ENCODE measurements around the gene RGS13.

Gene RGS13

DNA sequence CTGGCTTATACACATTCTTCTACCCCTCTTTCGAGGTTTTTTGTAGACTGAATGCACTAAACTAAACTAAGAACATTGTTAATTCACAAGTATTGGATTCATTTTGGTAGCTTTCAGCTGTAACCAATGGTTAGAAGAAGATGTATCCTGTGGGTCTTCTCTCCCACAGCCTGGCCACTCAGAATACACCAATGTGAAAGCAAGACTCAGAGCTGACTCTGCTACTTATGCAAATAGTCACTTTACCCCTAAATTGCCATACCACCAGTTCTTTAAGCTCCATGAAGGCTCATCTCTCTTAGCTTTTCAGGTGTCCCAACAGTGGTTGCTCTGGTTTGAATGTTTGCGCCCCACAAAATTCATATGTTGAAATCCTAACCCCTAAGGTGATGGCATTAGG is 60.1 kb downstream of the RGS13 start:
- ATAC-seq (no peak), DNase-seq (no peak)
- H3K27me3 Mint-ChIP-seq, result peaks cover 7% of the 10 kb centered on the region
- no peak overlapping the region for H3K4me3 Mint-ChIP-seq
- H3K4me1 Mint-ChIP-seq, result no peaks in the 10 kb centered on the region
- peaks cover 8 to 10% of the 10 kb centered on the region in 2 donors for H3K9me3 Mint-ChIP-seq
- H3K27ac Mint-ChIP-seq, result no peak overlapping the region

DNA sequence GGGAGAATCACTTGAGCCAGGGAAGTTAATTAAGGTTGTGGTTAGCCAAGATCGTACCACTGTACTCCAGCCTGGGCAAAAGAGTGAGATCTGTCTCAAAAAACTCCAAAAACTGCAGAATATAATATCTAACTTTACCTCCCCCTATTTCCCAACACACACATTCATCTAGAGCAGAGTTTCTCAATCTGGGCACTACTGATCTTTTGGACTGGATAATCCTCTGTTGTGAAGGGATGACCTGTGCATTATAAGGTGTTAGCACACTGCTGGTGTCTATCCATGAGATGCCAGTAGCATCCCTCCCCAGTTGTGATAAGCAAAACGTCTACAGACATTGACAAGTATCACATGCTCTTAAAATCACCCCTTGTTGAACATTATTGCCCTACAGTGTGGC is 61.8 kb downstream of the RGS13 start:
- no peak overlapping the region for H3K4me3 Mint-ChIP-seq
- ATAC-seq (no peak), DNase-seq (no peak)
- H3K4me1 Mint-ChIP-seq, result no peaks in the 10 kb centered on the region
- peaks cover 7% of the 10 kb centered on the region for H3K27me3 Mint-ChIP-seq
- peaks cover under 1 to 4% of the 10 kb centered on the region in 2 donors for H3K9me3 Mint-ChIP-seq
- H3K27ac Mint-ChIP-seq, result no peak overlapping the region

DNA sequence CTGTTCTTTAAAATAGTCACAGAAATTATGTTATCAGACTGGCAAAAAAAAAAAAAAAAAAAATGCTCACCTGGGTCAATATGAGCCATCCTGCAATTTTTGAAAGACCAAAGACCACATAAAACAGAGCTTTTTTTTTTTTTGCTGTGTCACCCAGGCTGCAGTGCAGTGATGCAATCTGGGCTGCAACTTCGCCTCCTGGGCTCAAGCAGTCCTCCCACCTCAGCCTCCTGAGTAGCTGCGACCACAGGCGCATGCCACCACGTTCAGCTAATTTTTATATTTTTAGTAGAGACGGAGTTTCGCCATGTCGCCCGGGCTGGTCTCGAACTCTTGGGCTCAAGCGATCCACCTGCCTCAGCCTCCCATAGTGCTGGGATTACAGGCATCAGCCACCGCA is 62.8 kb downstream of the RGS13 start:
- ATAC-seq (no peak), DNase-seq (no peak)
- Mint-ChIP-seq H3K27ac (no peak overlapping the region), H3K27me3 (peaks cover 7% of the 10 kb centered on the region), H3K9me3 (no peaks in the 10 kb centered on the region), H3K4me1 (no peaks in the 10 kb centered on the region), H3K4me3 (no peak overlapping the region)

DNA sequence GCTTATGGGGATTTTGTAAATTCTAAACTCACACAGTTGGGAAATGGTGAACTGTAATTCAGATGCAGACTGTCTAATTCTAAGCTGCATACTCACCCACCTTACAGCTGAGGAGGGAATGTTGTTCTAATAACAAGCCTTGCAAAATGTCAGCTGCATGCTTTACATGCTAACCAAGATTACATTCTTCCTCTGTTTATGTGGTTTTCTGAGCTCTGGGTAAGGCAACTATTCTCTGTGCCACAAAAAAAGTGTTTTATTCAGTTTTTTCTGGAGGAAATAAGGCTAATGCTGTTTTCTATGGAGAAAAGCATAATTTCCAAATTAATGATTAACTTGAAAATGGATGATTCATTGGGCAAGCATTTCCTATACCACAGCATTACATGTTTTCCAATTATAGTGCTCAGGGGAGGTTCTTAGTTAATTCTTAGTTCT is 64.9 kb downstream of the RGS13 start:
- H3K27me3 Mint-ChIP-seq, result no peaks in the 10 kb centered on the region
- no peaks in the 10 kb centered on the region for H3K9me3 Mint-ChIP-seq
- H3K4me3 Mint-ChIP-seq, result no peak overlapping the region
- no peaks in the 10 kb centered on the region for H3K4me1 Mint-ChIP-seq
- ATAC-seq (no peak), DNase-seq (no peak)
- H3K27ac Mint-ChIP-seq, result no peak overlapping the region

DNA sequence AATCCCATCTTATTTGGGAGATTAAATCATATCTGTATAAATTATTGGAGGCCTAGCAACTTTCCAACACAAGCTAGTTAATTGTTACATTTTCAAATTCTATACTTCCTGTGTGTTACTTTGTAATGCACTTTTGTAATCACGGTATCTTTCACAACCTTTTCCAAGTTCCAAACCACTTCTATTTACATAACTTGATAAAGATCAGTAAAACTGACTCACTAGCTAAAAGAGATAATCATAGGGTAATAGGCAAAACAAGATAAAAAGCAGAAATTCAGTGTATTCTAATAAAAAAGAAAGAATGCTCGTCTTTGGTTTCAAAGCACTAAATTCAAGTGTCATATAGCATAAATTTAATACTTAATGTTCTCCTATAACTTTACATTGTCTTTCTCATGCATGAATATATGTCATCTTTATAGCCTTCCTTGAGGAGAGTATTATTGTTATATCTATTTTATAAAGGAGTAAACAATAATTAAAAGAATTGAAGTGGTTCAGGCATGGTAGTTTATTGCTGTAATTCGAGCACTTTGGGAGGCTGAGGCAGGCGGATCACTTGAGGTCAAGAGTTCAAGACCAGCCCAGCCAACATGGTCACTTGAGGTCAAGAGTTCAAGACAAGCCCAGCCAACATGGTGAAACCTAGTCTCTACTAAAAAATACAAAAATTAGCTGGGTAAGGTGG is 66.4 kb downstream of the RGS13 start:
- H3K27ac Mint-ChIP-seq, result no peak overlapping the region
- H3K9me3 Mint-ChIP-seq, result no peaks in the 10 kb centered on the region
- H3K4me3 Mint-ChIP-seq, result no peak overlapping the region
- no peak for ATAC-seq
- DNase-seq, result no peak
- no peaks in the 10 kb centered on the region for H3K27me3 Mint-ChIP-seq
- no peaks in the 10 kb centered on the region for H3K4me1 Mint-ChIP-seq

DNA sequence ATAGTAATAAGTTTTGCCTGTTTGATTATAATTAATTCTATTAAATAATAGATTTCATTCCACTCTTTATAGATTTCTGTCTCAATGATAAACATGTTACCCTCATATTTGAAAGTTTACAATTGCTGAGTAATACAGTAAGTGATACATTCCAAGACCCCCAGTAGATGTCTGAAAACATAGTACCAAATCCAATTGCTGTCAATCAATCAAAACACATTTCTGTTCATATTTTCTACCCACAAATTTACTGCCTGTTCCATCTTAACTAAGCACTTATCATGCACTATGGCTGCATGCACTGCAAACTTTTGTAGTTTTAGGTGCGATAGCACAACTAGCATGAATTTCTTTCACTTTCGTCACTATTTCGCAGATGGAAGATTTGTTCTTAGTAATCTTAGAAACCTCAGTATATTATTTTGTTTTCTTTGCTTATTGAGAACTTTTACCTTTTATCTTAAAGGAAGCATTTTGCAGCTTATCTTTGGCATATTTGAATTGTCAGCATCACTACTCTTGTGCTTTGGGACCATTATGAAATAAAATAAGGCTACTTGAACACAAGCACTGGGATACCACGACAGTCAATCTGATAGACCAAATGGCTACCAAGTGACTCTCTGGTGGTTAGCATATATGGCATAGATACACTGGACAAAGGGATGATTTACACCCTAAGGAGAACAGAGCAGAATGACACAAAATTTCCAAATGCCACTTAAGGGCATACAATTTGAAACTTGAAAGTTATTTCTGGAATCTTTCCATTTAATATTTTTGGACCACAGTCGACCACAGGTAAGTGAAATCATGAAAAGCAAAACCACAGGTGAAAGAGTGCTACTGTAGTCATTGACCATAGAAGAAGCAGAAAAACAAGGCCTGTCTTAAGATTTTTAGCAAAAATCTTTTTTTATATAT is 67.6 kb downstream of the RGS13 start:
- Mint-ChIP-seq H3K4me1 (no peaks in the 10 kb centered on the region), H3K4me3 (no peak overlapping the region), H3K9me3 (no peaks in the 10 kb centered on the region), H3K27me3 (no peaks in the 10 kb centered on the region), H3K27ac (no peak overlapping the region)
- DNase-seq (no peak), ATAC-seq (no peak)

DNA sequence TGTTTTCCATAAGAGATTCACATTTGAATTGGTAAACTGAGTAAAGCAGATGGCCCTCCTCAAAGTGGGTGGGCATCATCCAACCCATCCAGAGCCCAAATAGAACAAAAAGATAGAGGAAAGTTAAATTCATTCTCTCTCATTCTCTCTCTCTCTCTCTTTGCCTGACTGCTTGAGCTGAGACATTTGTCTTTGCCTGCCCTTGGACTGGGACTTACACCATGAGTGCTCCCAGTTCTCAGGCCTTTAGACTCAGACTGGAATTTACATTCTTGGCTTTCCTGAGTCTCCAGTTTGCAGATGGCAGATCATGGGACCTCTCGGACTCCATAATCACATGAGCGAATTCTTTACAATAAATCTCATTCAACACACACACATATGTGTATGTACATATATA is 69.6 kb downstream of the RGS13 start:
- H3K4me1 Mint-ChIP-seq, result no peaks in the 10 kb centered on the region
- no peak overlapping the region for H3K4me3 Mint-ChIP-seq
- H3K27ac Mint-ChIP-seq, result no peak overlapping the region
- DNase-seq (no peak), ATAC-seq (no peak)
- no peaks in the 10 kb centered on the region for H3K9me3 Mint-ChIP-seq
- H3K27me3 Mint-ChIP-seq, result no peaks in the 10 kb centered on the region

DNA sequence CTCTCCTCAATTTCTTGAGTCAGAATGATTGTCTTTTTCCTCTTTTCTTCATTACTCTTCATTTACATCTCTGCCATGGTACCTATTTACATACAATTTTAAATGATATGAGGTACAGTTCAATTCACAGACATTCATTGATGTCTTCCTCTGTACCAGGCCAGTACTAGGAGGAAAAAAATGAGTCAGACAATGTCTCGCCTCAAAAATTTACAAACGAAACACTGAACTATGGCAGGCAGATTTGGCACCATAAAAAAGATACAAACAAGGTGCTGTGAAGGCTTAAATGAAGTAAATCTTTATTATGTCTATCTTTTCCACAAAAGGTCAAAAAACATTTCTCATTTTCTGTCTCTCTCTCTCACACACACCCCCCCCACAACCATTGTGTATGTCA is 71.0 kb downstream of the RGS13 start:
- Mint-ChIP-seq H3K27me3 (no peaks in the 10 kb centered on the region), H3K9me3 (no peaks in the 10 kb centered on the region), H3K27ac (no peak overlapping the region), H3K4me3 (no peak overlapping the region), H3K4me1 (no peaks in the 10 kb centered on the region)
- ATAC-seq (no peak), DNase-seq (no peak)

DNA sequence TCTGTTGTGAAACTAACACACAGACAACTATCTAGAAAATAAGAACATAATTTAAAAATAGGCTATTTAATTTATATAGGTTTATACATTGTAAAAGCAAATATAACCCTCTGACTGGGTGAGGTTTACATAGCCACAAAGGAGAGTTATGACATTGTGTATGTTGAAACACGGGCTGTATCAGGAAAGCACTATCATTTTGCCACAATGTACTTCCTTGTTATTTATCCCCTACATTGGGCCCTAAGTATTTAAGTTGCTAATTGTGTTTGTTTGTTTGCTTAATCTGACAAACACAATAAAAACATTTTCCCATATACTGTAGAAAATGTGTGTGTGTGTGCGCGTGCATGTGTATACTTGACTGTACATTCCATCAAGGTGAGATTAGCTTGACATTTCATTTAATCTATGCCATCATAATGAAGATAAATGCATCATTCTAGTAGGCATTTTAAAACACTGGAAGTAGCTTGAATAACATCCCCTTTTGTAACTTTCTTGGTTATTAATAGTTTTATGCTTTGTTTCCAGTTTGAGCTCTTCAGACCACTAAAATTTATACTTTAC is 72.1 kb downstream of the RGS13 start:
- Mint-ChIP-seq H3K4me1 (no peaks in the 10 kb centered on the region), H3K27me3 (peaks cover 4% of the 10 kb centered on the region), H3K9me3 (no peaks in the 10 kb centered on the region), H3K27ac (no peak overlapping the region), H3K4me3 (no peak overlapping the region)
- DNase-seq (no peak), ATAC-seq (no peak)

DNA sequence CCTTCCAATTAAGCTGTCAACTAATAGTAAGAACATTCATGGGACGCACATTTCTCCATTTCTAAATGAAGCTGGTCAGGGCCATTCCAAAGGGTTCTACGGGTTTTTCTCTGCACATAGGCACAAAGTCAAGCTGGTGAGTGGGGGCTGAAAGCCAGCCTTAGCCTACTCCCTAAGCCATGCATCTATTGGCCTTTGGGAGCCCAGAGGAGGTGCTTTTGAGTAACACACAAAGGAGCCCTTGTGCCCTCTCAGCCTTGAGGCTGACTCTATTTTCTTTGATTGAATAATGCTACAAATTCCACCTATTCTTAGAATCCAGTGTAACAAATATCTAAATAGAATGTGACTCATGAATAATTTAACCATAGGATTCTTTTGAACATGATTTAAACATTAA is 73.6 kb downstream of the RGS13 start:
- Mint-ChIP-seq H3K4me3 (no peak overlapping the region), H3K4me1 (no peaks in the 10 kb centered on the region), H3K27me3 (peaks cover 15% of the 10 kb centered on the region), H3K9me3 (peaks cover 0 to under 1% of the 10 kb centered on the region in 2 donors), H3K27ac (no peak overlapping the region)
- ATAC-seq (no peak), DNase-seq (no peak)

All from stimulated activated naive CD8-positive, alpha-beta T cell treated with anti-CD3 and anti-CD28 coated beads, Interleukin-15, amount 100 ng/mL, for 72 hours (primary cell).